HG02852 (cell line): ENCODE measurements around the gene SKOR1.

ENCODE experiments used
- ATAC-seq: cut with Tn5 transposase; IDR thresholded peaks from one replicate; pipeline ENCODE4 v1.9.1; 2021; ENCODE audit warnings: mild to moderate bottlenecking, moderate library complexity; ENCODE audit not compliant: unreplicated experiment

The SKOR1 gene

GRCh38 chr15:67850336-67850735 lies 25.0 kb downstream of the SKOR1 start:
- ATAC-seq = no peak

GRCh38 chr15:67850994-67851571 lies 25.8 kb downstream of the SKOR1 start:
- no peak for ATAC-seq

DNA sequence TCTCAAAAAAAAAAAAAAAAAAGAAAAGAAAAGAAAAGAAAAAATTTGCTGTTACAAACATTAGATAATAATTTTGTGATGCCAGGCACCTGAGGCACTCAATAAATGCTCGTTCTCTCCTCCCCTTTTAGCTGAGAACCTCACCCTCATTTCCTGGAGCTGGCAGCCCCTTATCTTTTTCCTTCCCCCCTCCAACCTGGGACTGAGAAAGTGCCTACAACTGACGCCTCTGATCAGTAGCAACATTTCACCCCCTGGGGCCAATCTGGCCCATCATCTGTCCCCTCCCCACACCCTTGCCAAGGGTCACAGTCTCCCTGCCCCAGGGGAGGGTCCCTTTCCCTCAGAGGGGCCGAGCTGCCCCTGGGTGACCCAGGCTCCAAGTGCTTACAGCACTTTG lies 27.1 kb downstream of the SKOR1 start:
- no peak for ATAC-seq

DNA sequence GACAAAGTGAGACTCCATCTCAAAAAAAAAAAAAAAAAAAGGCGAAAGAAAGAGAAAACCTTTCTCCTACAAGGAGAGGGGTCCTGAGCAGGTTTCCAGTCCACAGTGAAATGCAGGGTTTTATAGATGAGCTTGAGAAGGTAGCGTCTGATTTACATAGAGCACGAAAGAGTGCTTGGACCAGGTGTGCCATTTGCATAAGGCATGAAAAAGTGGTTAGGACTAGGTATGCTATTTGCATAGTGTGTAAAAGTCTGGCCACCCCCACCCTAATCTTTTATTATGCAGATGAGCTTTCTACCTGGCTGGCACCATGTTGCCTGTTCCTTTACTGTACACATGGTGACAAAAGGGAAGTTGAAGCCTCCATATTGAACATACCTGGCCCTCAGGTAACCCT lies 28.1 kb downstream of the SKOR1 start:
- no peak for ATAC-seq

DNA sequence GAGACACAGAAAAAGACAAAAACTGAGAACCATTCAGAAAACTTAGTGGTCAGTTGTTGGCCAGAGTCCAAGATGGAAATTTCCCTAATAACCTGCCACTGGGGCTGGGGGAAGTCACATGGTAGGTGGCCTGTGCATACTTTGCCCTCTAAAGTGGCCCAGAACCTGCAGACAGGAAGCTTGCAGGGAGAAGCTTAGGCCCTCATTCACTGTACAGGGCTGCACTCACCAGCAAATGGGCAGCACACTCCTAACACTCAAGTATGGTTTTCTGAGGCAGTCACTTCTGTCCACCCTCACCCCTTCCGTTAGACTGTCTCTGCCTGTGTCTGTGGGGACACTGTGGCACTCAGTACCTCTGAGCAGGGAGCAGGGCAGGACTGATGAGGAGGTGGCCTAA lies 29.0 kb downstream of the SKOR1 start:
- no peak for ATAC-seq

DNA sequence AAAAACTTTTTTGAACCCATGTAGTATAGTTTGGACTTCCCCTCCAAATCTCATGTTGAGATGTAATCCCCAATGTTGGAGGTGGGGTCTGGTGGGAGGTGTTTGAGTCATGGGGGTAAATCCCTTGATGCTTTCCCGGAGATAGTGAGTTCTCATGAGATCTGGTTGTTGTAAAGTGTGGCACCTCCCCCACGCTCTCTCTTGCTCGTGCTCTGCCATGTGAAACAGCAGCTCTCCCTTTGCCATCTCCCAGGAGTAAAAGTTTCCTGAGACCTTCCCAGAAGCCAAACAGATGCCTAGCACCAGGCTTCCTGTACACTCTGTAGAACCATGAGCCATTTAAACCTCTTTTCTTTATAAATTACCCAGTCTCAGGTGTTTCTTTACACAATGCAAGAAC lies 30.5 kb downstream of the SKOR1 start:
- ATAC-seq = no peak

GRCh38 chr15:67857220-67857619 lies 31.9 kb downstream of the SKOR1 start:
- no peak for ATAC-seq

DNA sequence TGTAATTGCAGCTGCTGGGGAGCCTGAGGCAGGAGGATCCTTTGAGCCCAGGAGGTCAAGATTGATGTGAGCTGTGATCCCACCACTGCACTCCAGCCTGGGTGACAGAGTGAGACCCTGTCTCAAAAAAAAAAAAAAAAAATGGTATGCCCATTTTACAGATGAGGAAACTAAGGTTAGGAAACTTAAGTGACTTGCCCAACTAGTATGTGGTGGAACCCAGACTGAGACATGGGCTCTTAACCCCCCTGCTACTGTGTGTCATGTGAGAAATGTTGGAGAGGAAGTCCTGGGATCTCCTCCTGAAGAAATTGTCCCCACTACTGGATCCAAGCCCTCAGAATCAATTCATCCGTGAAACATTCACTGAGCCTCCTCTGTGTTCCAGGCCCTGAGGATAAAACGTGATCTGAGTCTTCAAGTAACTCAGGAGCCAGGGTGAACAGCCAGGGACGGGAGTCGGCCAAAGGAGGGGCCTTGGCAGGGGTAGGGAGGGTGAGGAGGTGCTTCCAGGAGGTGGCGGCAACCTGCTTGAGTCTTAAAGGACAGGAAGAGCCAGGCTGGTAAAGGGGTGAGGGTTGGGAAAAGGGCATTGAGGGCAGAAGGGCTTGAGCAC lies 34.1 kb downstream of the SKOR1 start:
- ATAC-seq = no peak

GRCh38 chr15:67861983-67862382 lies 36.7 kb downstream of the SKOR1 start:
- no peak for ATAC-seq

- peak; percentile 22 for ATAC-seq
Observed at GRCh38 chr15:67862750-67863441, 37.6 kb downstream of the SKOR1 start.

DNA sequence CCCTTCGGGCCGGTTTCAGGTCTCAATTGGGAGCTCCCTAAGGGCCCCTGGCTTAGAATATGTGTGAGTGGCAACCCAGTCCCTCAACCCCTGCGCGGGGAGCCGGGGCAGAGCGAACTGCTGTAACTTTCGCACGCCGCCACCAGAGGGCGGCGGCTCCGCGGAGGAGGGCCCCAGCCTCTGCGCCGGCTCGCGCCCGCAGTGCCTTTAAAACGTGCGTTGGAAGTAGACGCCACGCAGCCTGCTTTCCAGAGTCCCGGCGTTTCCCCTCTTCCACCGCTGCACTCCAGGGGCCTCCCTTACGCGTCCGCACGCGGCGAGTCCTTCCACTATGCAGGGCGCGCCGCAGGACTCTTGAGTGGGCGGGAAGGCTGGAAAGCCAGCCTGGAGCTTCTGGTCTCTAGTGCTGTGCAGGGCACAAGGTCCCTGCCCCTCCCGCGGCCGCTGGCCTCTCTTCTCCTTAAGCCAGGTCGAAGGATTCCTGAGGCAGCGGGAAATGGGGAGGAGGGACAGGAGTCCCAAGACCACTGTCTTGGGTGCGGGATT lies 38.2 kb downstream of the SKOR1 start:
- ATAC-seq = peak; percentile 75

DNA sequence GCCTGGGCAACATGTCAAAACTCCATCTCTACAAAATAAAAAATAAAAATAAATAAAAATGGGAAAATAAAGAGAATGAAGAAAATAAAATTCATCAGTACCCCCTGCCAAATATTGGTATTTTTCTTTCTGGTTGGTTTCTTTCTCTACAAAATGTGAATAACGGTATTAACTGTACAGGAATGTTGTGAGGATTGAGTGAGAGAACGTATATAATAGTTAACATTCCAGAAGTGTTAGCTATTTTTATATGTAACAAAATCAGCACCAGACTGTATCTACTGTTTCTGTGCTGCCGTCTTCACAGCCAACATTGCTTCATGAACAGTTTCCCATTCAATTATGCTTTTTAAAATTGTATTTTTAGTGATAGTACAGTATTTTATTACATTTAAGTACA lies 40.0 kb downstream of the SKOR1 start:
- no peak for ATAC-seq

- no peak for ATAC-seq
Observed at GRCh38 chr15:67865766-67866165, 40.5 kb downstream of the SKOR1 start.

DNA sequence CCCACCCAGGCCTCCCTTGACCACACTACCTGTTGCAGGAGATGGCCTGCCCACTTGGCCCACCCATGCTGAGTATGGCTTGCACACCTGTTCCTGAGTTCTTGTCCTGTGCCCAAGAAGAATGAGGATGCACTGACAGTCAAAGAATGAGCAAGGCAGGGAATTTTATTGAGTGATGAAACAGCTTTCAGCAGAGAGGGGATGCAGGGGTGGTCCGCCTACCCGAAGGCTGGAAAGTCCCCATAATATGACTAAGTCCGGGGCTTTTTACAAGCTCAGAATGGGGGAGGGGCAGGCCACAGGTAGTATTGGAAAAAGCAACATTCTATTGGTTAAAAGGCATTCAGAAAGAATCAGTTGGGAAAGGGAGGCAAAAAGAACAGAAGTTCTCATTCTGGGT lies 44.4 kb downstream of the SKOR1 start:
- no peak for ATAC-seq

DNA sequence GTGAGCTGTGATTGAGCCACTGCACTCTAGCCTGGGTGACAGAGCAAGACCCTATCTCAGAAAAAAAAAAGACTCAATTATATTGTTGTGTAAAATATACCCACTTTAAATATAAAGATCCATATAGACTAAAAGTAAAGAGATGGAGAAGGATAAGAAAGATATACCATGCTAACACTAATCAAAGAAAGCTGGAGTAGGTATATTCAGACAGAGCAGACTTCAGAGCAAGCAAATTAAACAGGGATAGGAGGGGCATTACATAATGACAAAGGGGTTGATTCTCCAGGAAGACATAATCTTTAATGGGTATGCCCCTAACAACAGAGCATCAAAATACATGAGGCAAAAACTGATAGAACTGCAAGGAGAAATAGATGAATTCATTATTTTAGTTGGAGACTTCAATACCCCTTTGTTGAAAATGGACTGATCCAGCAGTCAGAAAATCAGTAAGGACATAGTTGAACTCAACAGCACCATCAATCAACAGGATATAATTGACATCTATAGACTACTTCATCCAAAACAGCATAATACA lies 45.6 kb downstream of the SKOR1 start:
- ATAC-seq = no peak

DNA sequence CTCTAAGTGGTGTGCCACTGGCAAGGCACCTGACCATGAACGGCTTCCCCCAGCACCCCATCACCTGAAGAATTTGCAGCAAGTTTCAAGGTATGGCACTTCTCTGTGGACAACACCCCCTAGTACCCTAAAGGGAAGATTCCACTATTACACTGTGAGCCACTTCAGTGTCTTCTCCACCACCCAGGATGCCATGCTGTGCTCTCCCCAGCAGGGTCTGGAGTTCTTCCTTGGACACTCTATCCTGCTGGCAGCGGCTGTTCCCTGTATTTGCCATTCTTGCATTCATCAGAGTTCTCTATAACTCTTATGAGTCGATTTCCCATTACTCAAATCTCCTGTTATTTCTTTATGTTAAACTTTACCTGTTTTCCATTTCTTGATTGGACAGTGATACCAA lies 48.5 kb downstream of the SKOR1 start:
- ATAC-seq = no peak

GRCh38 chr15:67878712-67879206 lies 53.5 kb downstream of the SKOR1 start:
- ATAC-seq = no peak

DNA sequence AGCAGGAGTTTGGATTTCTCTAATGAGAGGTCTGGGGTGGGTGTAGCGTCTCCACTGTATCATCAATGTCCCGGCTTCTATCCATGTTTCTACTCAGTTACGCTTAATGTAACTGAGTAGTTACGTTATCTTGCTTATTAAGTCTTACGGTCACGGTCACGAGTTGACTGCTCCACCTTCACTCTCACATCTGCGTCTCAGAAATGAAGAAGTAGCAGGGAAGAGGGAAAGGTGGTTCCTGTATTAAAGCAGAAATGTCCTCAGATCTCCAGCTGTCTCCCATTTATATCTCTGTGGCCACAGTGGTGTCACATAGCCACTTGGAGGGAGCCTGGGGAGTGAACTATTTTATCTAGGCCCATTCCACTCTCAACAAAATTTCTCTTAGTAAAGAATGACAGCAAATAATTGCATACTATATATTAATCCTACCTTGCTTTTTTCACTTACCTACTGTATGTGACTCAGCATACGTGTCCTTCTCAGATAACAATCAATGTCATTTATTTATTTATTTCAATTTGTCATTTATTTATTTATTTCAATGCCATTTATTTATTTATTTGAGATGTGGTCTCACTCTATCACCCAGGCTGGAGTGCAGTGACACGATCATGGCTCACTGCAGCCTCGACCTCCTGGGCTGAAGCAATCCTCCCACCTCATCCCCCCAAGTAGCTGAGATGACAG lies 54.3 kb downstream of the SKOR1 start:
- no peak for ATAC-seq

DNA sequence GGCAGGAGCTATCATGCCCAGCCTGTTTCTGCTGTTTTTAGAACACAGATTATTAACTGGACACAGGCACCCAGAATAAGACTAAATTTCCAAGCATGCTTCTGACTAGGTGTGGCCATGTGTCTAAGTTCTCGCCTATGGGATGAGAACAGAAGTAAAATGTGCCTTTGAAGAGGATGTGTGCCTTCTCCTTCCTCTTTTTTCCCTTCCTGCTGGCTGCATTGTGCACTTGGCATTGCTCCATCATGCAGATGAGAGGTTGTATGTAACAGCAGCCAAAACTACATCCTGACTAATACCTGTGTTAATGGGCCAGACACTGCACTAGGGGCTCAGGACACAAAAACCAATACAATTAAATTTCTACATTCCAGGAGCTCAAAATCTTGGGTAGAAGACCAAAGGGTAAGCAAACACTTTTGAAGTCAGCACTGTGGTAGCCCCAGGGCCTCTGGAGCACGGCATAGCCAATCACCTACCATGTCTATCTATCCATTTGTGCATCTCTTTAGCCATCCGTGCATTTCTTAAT lies 55.4 kb downstream of the SKOR1 start:
- ATAC-seq = no peak

GRCh38 chr15:67882487-67883233 lies 57.4 kb downstream of the SKOR1 start:
- no peak for ATAC-seq
